Measurements from ENCODE around the gene IMP4.

DNA sequence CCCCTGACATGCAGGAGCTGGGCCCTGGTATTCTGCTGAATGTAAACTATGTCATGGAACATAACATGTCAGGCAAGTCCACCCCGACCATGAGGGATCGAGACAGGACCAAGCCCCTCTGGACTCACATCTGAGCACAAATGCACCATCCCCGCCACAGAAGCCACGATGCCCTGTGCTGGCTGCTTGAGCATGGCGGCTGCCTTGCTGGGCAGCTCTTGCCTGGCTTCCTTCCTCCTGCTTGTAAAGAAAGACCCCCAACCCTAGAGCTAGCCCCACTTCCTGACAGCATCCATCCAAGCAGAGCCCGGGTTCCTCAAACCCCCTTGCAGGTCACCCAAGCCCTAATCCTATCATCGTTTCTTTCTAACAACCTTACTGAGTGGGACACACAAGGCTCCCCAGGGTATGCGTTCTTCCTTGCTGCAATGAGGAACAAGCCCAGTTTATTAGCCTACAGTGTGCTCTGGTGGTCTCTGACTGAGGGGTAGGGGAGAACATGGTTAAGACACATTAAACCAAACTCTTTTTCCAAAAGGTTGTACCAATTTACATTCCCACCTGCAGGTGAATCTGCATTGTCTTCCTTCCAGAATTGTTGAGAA is 39.7 kb downstream of the IMP4 start:
- no peak for TF ChIP-seq POLR2A (IDR thresholded peaks at IDR 0.05)
- TF ChIP-seq, protein P1, sequence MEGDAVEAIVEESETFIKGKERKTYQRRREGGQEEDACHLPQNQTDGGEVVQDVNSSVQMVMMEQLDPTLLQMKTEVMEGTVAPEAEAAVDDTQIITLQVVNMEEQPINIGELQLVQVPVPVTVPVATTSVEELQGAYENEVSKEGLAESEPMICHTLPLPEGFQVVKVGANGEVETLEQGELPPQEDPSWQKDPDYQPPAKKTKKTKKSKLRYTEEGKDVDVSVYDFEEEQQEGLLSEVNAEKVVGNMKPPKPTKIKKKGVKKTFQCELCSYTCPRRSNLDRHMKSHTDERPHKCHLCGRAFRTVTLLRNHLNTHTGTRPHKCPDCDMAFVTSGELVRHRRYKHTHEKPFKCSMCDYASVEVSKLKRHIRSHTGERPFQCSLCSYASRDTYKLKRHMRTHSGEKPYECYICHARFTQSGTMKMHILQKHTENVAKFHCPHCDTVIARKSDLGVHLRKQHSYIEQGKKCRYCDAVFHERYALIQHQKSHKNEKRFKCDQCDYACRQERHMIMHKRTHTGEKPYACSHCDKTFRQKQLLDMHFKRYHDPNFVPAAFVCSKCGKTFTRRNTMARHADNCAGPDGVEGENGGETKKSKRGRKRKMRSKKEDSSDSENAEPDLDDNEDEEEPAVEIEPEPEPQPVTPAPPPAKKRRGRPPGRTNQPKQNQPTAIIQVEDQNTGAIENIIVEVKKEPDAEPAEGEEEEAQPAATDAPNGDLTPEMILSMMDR (IDR thresholded peaks at IDR 0.05) = no peak
